H1 (cell line): Measurements from ENCODE around the gene KCNQ1. TPM values are rescaled to one million over a fixed set of nuclear protein-coding genes. Genes with fewer than 3 reads are reported as not detected.

Experiments used
- CTCF ChIA-PET: fragments of 300-600 bp; sonication (Branson Sonifier 250); formaldehyde crosslinking; loops from one replicate; lab custom pipeline; 2021; ENCODE audit not compliant: partially characterized antibody; lab: Charles Lee
- POLR2A ChIA-PET: fragments of 300-600 bp; sonication (Branson Sonifier 250); formaldehyde crosslinking; loops from one replicate; lab custom pipeline; 2021; ENCODE audit warnings: inconsistent platforms; ENCODE audit not compliant: partially characterized antibody; lab: Charles Lee
- DNase-seq, 2 experiments: peaks; one replicate each; pipeline versions ENCODE4 v3.0.0 to v3.0.0-alpha.2; 2010 to 2022; ENCODE audit warnings: low spot score in 2 of 2, low read depth in 1 of 2, mixed read lengths in 1 of 2
- FAIRE-seq: peaks from 2 replicates; lab custom pipeline; 2011; peaks lifted over from hg19 to GRCh38; lab: Jason Lieb, UNC
- H2AFZ ChIP-seq: 2 replicates; pipeline ENCODE4 v1.8.1; 2012; ENCODE audit warnings: low read length, inconsistent platforms
- H2AK5ac ChIP-seq: 2 replicates; pipeline ENCODE4 v1.6.1; 2013; ENCODE audit warnings: low read depth, low read length
- H2BK120ac ChIP-seq: replicated peaks from 2 replicates; pipeline ENCODE3; 2013; ENCODE audit warnings: low read depth, low read length, inconsistent platforms
- H2BK12ac ChIP-seq: 2 replicates; pipeline ENCODE4 v1.6.1; 2013; ENCODE audit warnings: low read depth, low read length
- H2BK15ac ChIP-seq: 2 replicates; pipeline ENCODE4 v1.6.1; 2013; ENCODE audit warnings: low read length
- H2BK20ac ChIP-seq: 2 replicates; pipeline ENCODE4 v1.6.1; 2013; ENCODE audit warnings: low read length
- H2BK5ac ChIP-seq: 2 replicates; pipeline ENCODE4 v1.6.1; 2013; ENCODE audit warnings: low read depth, low read length
- H3K14ac ChIP-seq: 2 replicates; pipeline ENCODE4 v1.6.1; 2013; ENCODE audit warnings: inconsistent platforms; ENCODE audit not compliant: insufficient read length
- H3K18ac ChIP-seq: 2 replicates; pipeline ENCODE4 v1.6.1; 2013; ENCODE audit warnings: low read length; ENCODE audit errors: extremely low read depth
- H3K23ac ChIP-seq: 2 replicates; pipeline ENCODE4 v1.6.1; 2013; ENCODE audit warnings: inconsistent platforms; ENCODE audit not compliant: insufficient read length
- H3K23me2 ChIP-seq: 2 replicates; pipeline ENCODE4 v1.6.1; 2013; ENCODE audit warnings: low read depth, low read length
- H3K27ac ChIP-seq: 2 replicates; pipeline ENCODE4 v1.6.1; 2011; ENCODE audit warnings: low read depth, low read length, inconsistent platforms
- H3K27me3 ChIP-seq, 4 experiments: replicated peaks in 1 of 4; 1 replicate in 1 of 4; 2 replicates in 3 of 4; pipeline versions ENCODE4 v1.6.1 to v1.8.1; 2011 to 2013; ENCODE audit warnings: low read length in 3 of 4, mild to moderate bottlenecking in 3 of 4, inconsistent platforms in 2 of 4, mixed read lengths in 2 of 4, moderate library complexity in 1 of 4; ENCODE audit not compliant: control insufficient read depth in 3 of 4, insufficient read depth in 3 of 4; ENCODE audit errors: extremely low read depth in 1 of 4
- H3K36me3 ChIP-seq, 4 experiments: 2 replicates each; pipeline versions ENCODE4 v1.6.1 to v1.8.1; 2011 to 2013; ENCODE audit warnings: mild to moderate bottlenecking in 4 of 4, low read length in 3 of 4, moderate library complexity in 2 of 4, control low read depth in 1 of 4, inconsistent platforms in 1 of 4; ENCODE audit not compliant: insufficient read depth in 4 of 4, control insufficient read depth in 2 of 4
- H3K4ac ChIP-seq: replicated peaks from 2 replicates; pipeline ENCODE3; 2013; ENCODE audit warnings: low read length, low read depth, mixed read lengths, inconsistent platforms; ENCODE audit not compliant: insufficient read length
- H3K4me1 ChIP-seq, 4 experiments: replicated peaks in 1 of 4; 1 replicate in 1 of 4; 2 replicates in 3 of 4; pipeline versions ENCODE4 v1.6.1 to v1.8.1; 2011 to 2013; ENCODE audit warnings: low read length in 3 of 4, inconsistent platforms in 2 of 4, mixed read lengths in 1 of 4; ENCODE audit not compliant: insufficient read depth in 4 of 4, control insufficient read depth in 3 of 4
- H3K4me2 ChIP-seq, 2 experiments: 2 replicates each; pipeline versions ENCODE4 v1.6.1 to v1.8.1; 2011 to 2013; ENCODE audit warnings: low read depth in 2 of 2, low read length in 2 of 2, control low read depth in 1 of 2, inconsistent platforms in 1 of 2, mild to moderate bottlenecking in 1 of 2; ENCODE audit not compliant: insufficient read depth in 1 of 2
- H3K4me3 ChIP-seq, 4 experiments: fragments of 200-600, 300-600 bp in 1 of 4; sonication (generic), shearing (Covaris generic), sonication (Bioruptor Twin) in 1 of 4; 2 replicates each; pipeline versions ENCODE4 v1.5.1 to v1.8.1; 2011 to 2016; ENCODE audit warnings: low read length in 4 of 4, low read depth in 3 of 4, control low read depth in 2 of 4, inconsistent platforms in 2 of 4, mild to moderate bottlenecking in 2 of 4, mixed read lengths in 1 of 4, moderate library complexity in 1 of 4; ENCODE audit not compliant: insufficient read depth in 2 of 4; ENCODE audit errors: extremely low read depth in 1 of 4
- H3K56ac ChIP-seq: replicated peaks from 2 replicates; pipeline ENCODE3; 2013; ENCODE audit warnings: low read depth, mild to moderate bottlenecking, mixed read lengths, low read length, inconsistent platforms; ENCODE audit not compliant: insufficient read length
- H3K79me1 ChIP-seq: 2 replicates; pipeline ENCODE4 v1.6.1; 2013; ENCODE audit warnings: low read depth, low read length, control low read depth
- H3K79me2 ChIP-seq, 2 experiments: 2 replicates each; pipeline versions ENCODE4 v1.6.1 to v1.8.1; 2012 to 2013; ENCODE audit warnings: low read length in 2 of 2, mild to moderate bottlenecking in 2 of 2, inconsistent platforms in 1 of 2; ENCODE audit not compliant: insufficient read depth in 2 of 2, control insufficient read depth in 1 of 2
- H3K9ac ChIP-seq, 4 experiments: replicated peaks in 1 of 4; 1 replicate in 1 of 4; 2 replicates in 3 of 4; pipeline versions ENCODE4 v1.6.1 to v1.8.1; 2011 to 2013; ENCODE audit warnings: low read depth in 3 of 4, low read length in 3 of 4, control low read depth in 2 of 4, mild to moderate bottlenecking in 2 of 4, moderate library complexity in 2 of 4, inconsistent platforms in 1 of 4; ENCODE audit errors: extremely low read depth in 1 of 4
- H3K9me3 ChIP-seq, 2 experiments: 2 replicates each; pipeline versions ENCODE4 v1.6.1 to v1.8.1; 2012 to 2013; ENCODE audit warnings: mild to moderate bottlenecking in 2 of 2, moderate library complexity in 2 of 2, control low read depth in 1 of 2, inconsistent platforms in 1 of 2, low read depth in 1 of 2, low read length in 1 of 2, mixed read lengths in 1 of 2; ENCODE audit not compliant: insufficient read depth in 2 of 2
- H4K20me1 ChIP-seq, 2 experiments: replicated peaks in 1 of 2; 2 replicates each; pipeline versions ENCODE3 to v1.8.1; 2011 to 2013; ENCODE audit warnings: inconsistent platforms in 2 of 2, low read length in 2 of 2, mild to moderate bottlenecking in 1 of 2; ENCODE audit not compliant: insufficient read depth in 2 of 2, control insufficient read depth in 1 of 2
- H4K5ac ChIP-seq: 2 replicates; pipeline ENCODE4 v1.6.1; 2013; ENCODE audit warnings: low read length, low read depth, mixed read lengths, inconsistent platforms; ENCODE audit not compliant: insufficient read length
- H4K8ac ChIP-seq: 2 replicates; pipeline ENCODE4 v1.8.0; 2013; ENCODE audit warnings: mild to moderate bottlenecking, moderate library complexity, low read length, inconsistent platforms; ENCODE audit not compliant: insufficient read depth; ENCODE audit errors: extremely low read depth
- H4K91ac ChIP-seq: replicated peaks from 2 replicates; pipeline ENCODE3; 2013; ENCODE audit warnings: low read length, mixed read lengths, inconsistent platforms; ENCODE audit not compliant: insufficient read length
- BACH1 ChIP-seq: IDR thresholded peaks from 2 replicates; pipeline ENCODE4 v1.6.1; 2012; ENCODE audit warnings: low read length, improper control_type of control experiment
- HDAC6 ChIP-seq: IDR thresholded peaks from one replicate; pipeline ENCODE4 v1.7.1; 2012; ENCODE audit warnings: low read depth, mild to moderate bottlenecking, inconsistent platforms, low read length, moderate library complexity
- JUND ChIP-seq: IDR thresholded peaks from 2 replicates; pipeline ENCODE4 v1.6.1; 2011; ENCODE audit warnings: mild to moderate bottlenecking, improper control_type of control experiment, low read length
- POLR2A ChIP-seq, 2 experiments: IDR thresholded peaks; 1 replicate in 1 of 2; 2 replicates in 1 of 2; pipeline ENCODE4 v1.6.1; 2011; ENCODE audit warnings: low read depth in 2 of 2, low read length in 2 of 2, mild to moderate bottlenecking in 2 of 2; ENCODE audit errors: control extremely low read depth in 1 of 2
- RAD21 ChIP-seq, 2 experiments: IDR thresholded peaks in 1 of 2; conservative IDR thresholded peaks in 1 of 2; 2 replicates each; pipeline ENCODE4 v1.6.1; 2011; ENCODE audit warnings: low read depth in 2 of 2, low read length in 2 of 2, improper control_type of control experiment in 1 of 2, inconsistent platforms in 1 of 2, mild to moderate bottlenecking in 1 of 2, moderate library complexity in 1 of 2
- SIN3A ChIP-seq, 2 experiments: IDR thresholded peaks in 1 of 2; conservative IDR thresholded peaks in 1 of 2; 2 replicates each; pipeline ENCODE4 v1.6.1; 2011 to 2012; ENCODE audit warnings: low read length in 2 of 2, improper control_type of control experiment in 1 of 2, low read depth in 1 of 2, mild to moderate bottlenecking in 1 of 2
- SP1 ChIP-seq: IDR thresholded peaks from 2 replicates; pipeline ENCODE4 v1.6.1; 2011; ENCODE audit warnings: low read depth, low read length
- WGBS, 2 experiments: shearing (Covaris generic) in 1 of 2; methylation state at CpG; one replicate each; pipeline versions ENCODE4 v1.1.6 to v1.1.7; 2013 to 2015; ENCODE audit warnings: low lambda C conversion rate in 2 of 2, mixed read lengths in 2 of 2, inconsistent platforms in 1 of 2, low coverage in 1 of 2, missing lambda C conversion rate in 1 of 2; ENCODE audit not compliant: insufficient replicate concordance in 2 of 2, insufficient coverage in 1 of 2, insufficient read length in 1 of 2; ENCODE audit errors: extremely low coverage in 1 of 2, missing lambda C conversion rate in 1 of 2; 5-methylcytosine and 5-hydroxymethylcytosine counted together
- polyA plus RNA-seq, 7 experiments: library from polyadenylated mRNA; depleted of rRNA in 3 of 7; stranded (reverse) in 5 of 7; unstranded in 2 of 7; fragments of >200 nt in 5 of 7; fragments of 200-250 nt in 2 of 7; gene quantifications; 1 replicate in 5 of 7; 2 replicates in 1 of 7; 4 replicates in 1 of 7; pipeline versions ENCODE4 v1.2.1 to v1.2.3, GENCODE V29; 2011 to 2013; ENCODE audit warnings: missing spikeins in 2 of 7, mixed read lengths in 2 of 7
- total RNA-seq: library from RNA; stranded (reverse); fragmentation: NEBNext Ultra II Directional; extraction: Animal tissue kit (Norgen Biotek cat#: 25700); gene quantifications from 2 replicates; pipeline ENCODE4 v1.2.1, GENCODE V29; 2021
- TF ChIP-seq, protein P1 (sequence below): IDR thresholded peaks from 2 replicates; pipeline ENCODE4 v1.6.1; 2011; ENCODE audit warnings: low read length, improper control_type of control experiment

KCNQ1 gene
- total and polyA plus RNA-seq, 2 of the 8 experiments (the other 6 are each of a cell fraction or from before 2014, with no cell fraction given): 1.9 to 2.0 TPM

DNA sequence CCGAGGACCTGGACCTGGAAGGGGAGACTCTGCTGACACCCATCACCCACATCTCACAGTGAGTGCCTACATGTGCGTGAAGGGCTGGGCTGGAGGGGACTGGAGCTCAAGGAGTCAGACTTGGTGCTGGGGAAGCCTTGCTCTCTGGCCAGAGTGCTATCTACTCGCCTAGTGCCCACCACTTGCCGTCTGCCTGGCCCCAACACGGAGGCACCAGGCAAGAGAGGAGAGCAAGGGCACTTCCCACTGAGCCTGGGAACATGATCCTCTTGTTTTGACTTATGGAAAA, 217.2 kb downstream of the KCNQ1 start:
- Histone ChIP-seq H2BK20ac (no peak overlapping the region), H2AK5ac (no peak overlapping the region), H3K79me1 (no peaks in the 10 kb centered on the region), H3K4me3 (no peak overlapping the region), H3K4me1 (no peaks in the 10 kb centered on the region), H4K20me1 (peaks cover 2 to 8% of the 10 kb centered on the region in 2 experiments), H3K27ac (no peak overlapping the region), H3K4ac (no peak overlapping the region), H2AFZ (no peak overlapping the region), H3K36me3 (no peaks in the 10 kb centered on the region), H3K27me3 (peaks cover 0 to 20% (median 3%) of the 10 kb centered on the region in 4 experiments; a peak in 5 of 7 replicates), H3K23me2 (no peaks in the 10 kb centered on the region), H4K8ac (no peak overlapping the region), H4K5ac (no peak overlapping the region), H2BK12ac (no peak overlapping the region), H2BK120ac (no peak overlapping the region), H3K18ac (no peak overlapping the region), H3K23ac (no peak overlapping the region), H2BK15ac (no peak overlapping the region), H3K9ac (no peak overlapping the region), H3K79me2 (no peaks in the 10 kb centered on the region), H3K56ac (no peak overlapping the region), H4K91ac (no peak overlapping the region), H3K4me2 (no peak overlapping the region), H3K9me3 (peaks cover 48 to 59% of the 10 kb centered on the region in 2 experiments), H3K14ac (no peak overlapping the region), H2BK5ac (no peak overlapping the region)
- ChIA-PET CTCF (no interaction called here), POLR2A (no interaction called here)
- WGBS, 2 experiments: 97% methylated on average over 3 of the region's 5 CpGs; no CpG with 5 or more reads in 1 of the 2 experiments
- FAIRE-seq (no peak), DNase-seq (no peak)
- no peak for TF ChIP-seq SIN3A (conservative IDR thresholded peaks at IDR 0.05 in 1 of 2, IDR thresholded peaks at IDR 0.05 in 1 of 2; ENCODE audit: low read depth in 1 of 2, low read length in 2 of 2)
- no peak for TF ChIP-seq BACH1
- TF ChIP-seq HDAC6: no peak
- no peak for TF ChIP-seq SP1
- no peak for TF ChIP-seq JUND
- no peak for TF ChIP-seq POLR2A (IDR thresholded peaks at IDR 0.05; ENCODE audit: control extremely low read depth in 1 of 2, low read depth in 2 of 2, low read length in 2 of 2)
- no peak for TF ChIP-seq RAD21 (IDR thresholded peaks at IDR 0.05 in 1 of 2, conservative IDR thresholded peaks at IDR 0.05 in 1 of 2; ENCODE audit: low read depth in 2 of 2, low read length in 2 of 2)
- TF ChIP-seq, protein P1, sequence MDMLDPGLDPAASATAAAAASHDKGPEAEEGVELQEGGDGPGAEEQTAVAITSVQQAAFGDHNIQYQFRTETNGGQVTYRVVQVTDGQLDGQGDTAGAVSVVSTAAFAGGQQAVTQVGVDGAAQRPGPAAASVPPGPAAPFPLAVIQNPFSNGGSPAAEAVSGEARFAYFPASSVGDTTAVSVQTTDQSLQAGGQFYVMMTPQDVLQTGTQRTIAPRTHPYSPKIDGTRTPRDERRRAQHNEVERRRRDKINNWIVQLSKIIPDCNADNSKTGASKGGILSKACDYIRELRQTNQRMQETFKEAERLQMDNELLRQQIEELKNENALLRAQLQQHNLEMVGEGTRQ: no peak
